GM23338 (cell line): ENCODE results near the gene AGO1. TPM values are rescaled to one million over a fixed set of nuclear protein-coding genes. Genes with fewer than 3 reads are reported as not detected.

Source experiments
- ATAC-seq: fragments of 200-7000 bp; cut with Tn5 transposase; 3 replicates; pipeline ENCODE4 v1.9.1; 2020
- DNase-seq: peaks from one replicate; pipeline ENCODE4 v3.0.0-alpha.2; 2015; ENCODE audit warnings: low spot score
- H2AFZ ChIP-seq: fragments of 200-600 bp; sonication (generic); 2 replicates; pipeline ENCODE4 v1.8.0; 2016; ENCODE audit warnings: antibody characterized with exemption, mild to moderate bottlenecking, moderate library complexity
- H3F3A ChIP-seq: fragments of 200-600 bp; sonication (generic); replicated peaks from 2 replicates; pipeline ENCODE4 v1.8.0; 2017; ENCODE audit warnings: antibody characterized with exemption, mixed run types, low read depth
- H3K27ac ChIP-seq: fragments of 200-600 bp; sonication (generic); 2 replicates; pipeline ENCODE4 v1.6.1; 2016; ENCODE audit warnings: low read depth
- H3K27me3 ChIP-seq: fragments of 200-600 bp; sonication (generic); 2 replicates; pipeline ENCODE4 v1.8.0; 2016; ENCODE audit warnings: mild to moderate bottlenecking, mixed run types, moderate library complexity; ENCODE audit not compliant: insufficient read depth
- H3K36me3 ChIP-seq: fragments of 200-600 bp; sonication (generic); 2 replicates; pipeline ENCODE4 v1.8.0; 2016; ENCODE audit warnings: mild to moderate bottlenecking; ENCODE audit not compliant: insufficient read depth
- H3K4me1 ChIP-seq: fragments of 200-600 bp; sonication (generic); 2 replicates; pipeline ENCODE4 v1.8.0; 2016; ENCODE audit warnings: mild to moderate bottlenecking, moderate library complexity; ENCODE audit not compliant: insufficient read depth
- H3K4me2 ChIP-seq: fragments of 200-600 bp; sonication (generic); 2 replicates; pipeline ENCODE4 v1.7.1; 2017; ENCODE audit warnings: mixed run types
- H3K4me3 ChIP-seq: fragments of 200-600 bp; sonication (generic); 2 replicates; pipeline ENCODE4 v1.6.1; 2016; ENCODE audit warnings: mixed run types
- H3K79me2 ChIP-seq: fragments of 200-600 bp; sonication (generic); replicated peaks from 2 replicates; pipeline ENCODE4 v1.8.0; 2017; ENCODE audit warnings: mild to moderate bottlenecking; ENCODE audit not compliant: insufficient read depth
- H3K9me2 ChIP-seq: fragments of 200-600 bp; sonication (generic); 2 replicates; pipeline ENCODE4 v1.8.0; 2017; ENCODE audit not compliant: insufficient read depth
- H4K20me1 ChIP-seq: fragments of 200-600 bp; sonication (generic); replicated peaks from 2 replicates; pipeline ENCODE4 v1.8.0; 2017; ENCODE audit warnings: mild to moderate bottlenecking; ENCODE audit not compliant: insufficient read depth
- H3K27ac Mint-ChIP-seq: 2 replicates; pipeline ENCODE4 v1.8.0; 2020; ENCODE audit warnings: inconsistent platforms, mild to moderate bottlenecking, moderate library complexity, mixed read lengths
- H3K27me3 Mint-ChIP-seq: 3 replicates; pipeline ENCODE4 v1.8.0; 2022; ENCODE audit warnings: low read depth, mild to moderate bottlenecking, moderate library complexity, mixed read lengths, inconsistent platforms; ENCODE audit not compliant: insufficient read depth, poor library complexity
- H3K36me3 Mint-ChIP-seq: 3 replicates; pipeline ENCODE4 v1.8.0; 2021; ENCODE audit warnings: low read depth, mild to moderate bottlenecking, inconsistent platforms, moderate library complexity, mixed read lengths
- H3K4me1 Mint-ChIP-seq: 3 replicates; pipeline ENCODE4 v1.8.0; 2020; ENCODE audit warnings: mild to moderate bottlenecking, inconsistent platforms, mixed read lengths
- H3K4me3 Mint-ChIP-seq: 3 replicates; pipeline ENCODE4 v1.8.0; 2021; ENCODE audit warnings: moderate library complexity, mild to moderate bottlenecking, inconsistent platforms, mixed read lengths
- H3K9me3 Mint-ChIP-seq: 3 replicates; pipeline ENCODE4 v1.8.0; 2020; ENCODE audit warnings: moderate library complexity, mild to moderate bottlenecking, inconsistent platforms, mixed read lengths
- CREB1 ChIP-seq: fragments of 250-450 bp; sonication (Bioruptor Pico); IDR thresholded peaks from 2 replicates; pipeline ENCODE4 v1.5.0; 2020; ENCODE audit warnings: low read depth, mild to moderate bottlenecking, moderate library complexity
- POLR2AphosphoS5 ChIP-seq: IDR thresholded peaks from 2 replicates; pipeline ENCODE4 v1.6.1; 2016; ENCODE audit warnings: antibody characterized with exemption, low read depth
- ZNF331 ChIP-seq: fragments of 250-450 bp; sonication (Bioruptor Pico); IDR thresholded peaks from 2 replicates; pipeline ENCODE4 v1.5.0; 2020; ENCODE audit warnings: low read depth, mild to moderate bottlenecking, moderate library complexity
- polyA plus RNA-seq: library from polyadenylated mRNA; unstranded; fragments of >200 nt; fragmentation: Nextera tagmentation; extraction: Ambion mirVana; gene quantifications from 2 replicates; pipeline ENCODE4 v1.2.1, GENCODE V29; 2016
- total RNA-seq: library from RNA; depleted of rRNA; stranded (reverse); fragments of >200 nt; shearing (Covaris generic); gene quantifications from 2 replicates; pipeline ENCODE4 v1.2.3, GENCODE V29; 2014
- TF ChIP-seq, protein P1 (sequence below): IDR thresholded peaks from one replicate; pipeline ENCODE4 v1.6.1; 2018; ENCODE audit warnings: antibody characterized with exemption; ENCODE audit not compliant: unreplicated experiment
- TF ChIP-seq, protein P2 (sequence below): fragments of 250-450 bp; sonication (Bioruptor Pico); IDR thresholded peaks from 2 replicates; pipeline ENCODE4 v1.5.0; 2020; ENCODE audit warnings: mild to moderate bottlenecking, moderate library complexity

The AGO1 gene
- total and polyA plus RNA-seq, 2 experiments from 2014 or later = 10.6 to 65.1 TPM

DNA sequence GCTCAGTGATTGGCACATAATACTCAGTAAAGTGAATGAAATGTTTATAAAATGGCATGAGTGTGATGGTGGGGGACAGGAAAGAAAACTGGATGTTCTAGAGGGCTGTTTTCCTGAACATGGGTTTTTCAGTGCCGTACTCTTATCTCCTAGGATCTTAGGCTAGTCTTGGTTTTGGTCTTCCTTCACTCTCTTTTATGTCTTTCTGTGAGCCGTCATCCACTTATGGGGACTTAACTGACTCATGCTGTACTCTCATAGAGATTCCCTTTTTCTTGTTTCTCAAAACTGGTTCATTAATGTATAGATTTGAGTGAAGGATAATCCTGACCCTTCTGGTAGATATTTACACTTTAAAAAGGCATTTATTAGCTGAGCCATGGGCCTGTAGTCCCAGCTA is 64.5 kb downstream of the AGO1 start (continued):
- TF ChIP-seq ZNF331 (CRISPR knock-in tag) = no peak
- TF ChIP-seq, protein P1, sequence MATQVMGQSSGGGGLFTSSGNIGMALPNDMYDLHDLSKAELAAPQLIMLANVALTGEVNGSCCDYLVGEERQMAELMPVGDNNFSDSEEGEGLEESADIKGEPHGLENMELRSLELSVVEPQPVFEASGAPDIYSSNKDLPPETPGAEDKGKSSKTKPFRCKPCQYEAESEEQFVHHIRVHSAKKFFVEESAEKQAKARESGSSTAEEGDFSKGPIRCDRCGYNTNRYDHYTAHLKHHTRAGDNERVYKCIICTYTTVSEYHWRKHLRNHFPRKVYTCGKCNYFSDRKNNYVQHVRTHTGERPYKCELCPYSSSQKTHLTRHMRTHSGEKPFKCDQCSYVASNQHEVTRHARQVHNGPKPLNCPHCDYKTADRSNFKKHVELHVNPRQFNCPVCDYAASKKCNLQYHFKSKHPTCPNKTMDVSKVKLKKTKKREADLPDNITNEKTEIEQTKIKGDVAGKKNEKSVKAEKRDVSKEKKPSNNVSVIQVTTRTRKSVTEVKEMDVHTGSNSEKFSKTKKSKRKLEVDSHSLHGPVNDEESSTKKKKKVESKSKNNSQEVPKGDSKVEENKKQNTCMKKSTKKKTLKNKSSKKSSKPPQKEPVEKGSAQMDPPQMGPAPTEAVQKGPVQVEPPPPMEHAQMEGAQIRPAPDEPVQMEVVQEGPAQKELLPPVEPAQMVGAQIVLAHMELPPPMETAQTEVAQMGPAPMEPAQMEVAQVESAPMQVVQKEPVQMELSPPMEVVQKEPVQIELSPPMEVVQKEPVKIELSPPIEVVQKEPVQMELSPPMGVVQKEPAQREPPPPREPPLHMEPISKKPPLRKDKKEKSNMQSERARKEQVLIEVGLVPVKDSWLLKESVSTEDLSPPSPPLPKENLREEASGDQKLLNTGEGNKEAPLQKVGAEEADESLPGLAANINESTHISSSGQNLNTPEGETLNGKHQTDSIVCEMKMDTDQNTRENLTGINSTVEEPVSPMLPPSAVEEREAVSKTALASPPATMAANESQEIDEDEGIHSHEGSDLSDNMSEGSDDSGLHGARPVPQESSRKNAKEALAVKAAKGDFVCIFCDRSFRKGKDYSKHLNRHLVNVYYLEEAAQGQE = no peak

DNA sequence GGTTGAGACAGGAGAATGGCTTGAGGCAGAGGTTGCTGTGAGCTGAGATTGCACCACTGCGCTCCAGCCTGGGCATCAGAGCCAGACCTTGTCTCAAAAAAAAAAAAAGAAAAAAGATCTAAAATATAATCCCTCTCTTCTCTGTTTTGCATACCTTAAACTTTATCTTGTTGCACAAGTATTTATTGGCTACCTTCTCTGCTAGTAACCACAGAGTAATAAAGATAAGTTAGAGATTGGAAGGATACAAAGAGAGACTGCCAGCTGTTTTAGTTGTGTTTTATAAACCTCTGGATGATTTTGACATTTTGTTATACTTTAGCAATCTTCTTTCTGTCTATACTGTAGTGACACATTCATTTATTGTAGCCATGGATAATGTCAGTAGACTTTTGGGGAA is 75.5 kb downstream of the AGO1 start:
- TF ChIP-seq, protein P1 = no peak
- TF ChIP-seq POLR2AphosphoS5 (no peak), CREB1 (CRISPR knock-in tag) (no peak), ZNF331 (CRISPR knock-in tag) (no peak)
- TF ChIP-seq, protein P2, sequence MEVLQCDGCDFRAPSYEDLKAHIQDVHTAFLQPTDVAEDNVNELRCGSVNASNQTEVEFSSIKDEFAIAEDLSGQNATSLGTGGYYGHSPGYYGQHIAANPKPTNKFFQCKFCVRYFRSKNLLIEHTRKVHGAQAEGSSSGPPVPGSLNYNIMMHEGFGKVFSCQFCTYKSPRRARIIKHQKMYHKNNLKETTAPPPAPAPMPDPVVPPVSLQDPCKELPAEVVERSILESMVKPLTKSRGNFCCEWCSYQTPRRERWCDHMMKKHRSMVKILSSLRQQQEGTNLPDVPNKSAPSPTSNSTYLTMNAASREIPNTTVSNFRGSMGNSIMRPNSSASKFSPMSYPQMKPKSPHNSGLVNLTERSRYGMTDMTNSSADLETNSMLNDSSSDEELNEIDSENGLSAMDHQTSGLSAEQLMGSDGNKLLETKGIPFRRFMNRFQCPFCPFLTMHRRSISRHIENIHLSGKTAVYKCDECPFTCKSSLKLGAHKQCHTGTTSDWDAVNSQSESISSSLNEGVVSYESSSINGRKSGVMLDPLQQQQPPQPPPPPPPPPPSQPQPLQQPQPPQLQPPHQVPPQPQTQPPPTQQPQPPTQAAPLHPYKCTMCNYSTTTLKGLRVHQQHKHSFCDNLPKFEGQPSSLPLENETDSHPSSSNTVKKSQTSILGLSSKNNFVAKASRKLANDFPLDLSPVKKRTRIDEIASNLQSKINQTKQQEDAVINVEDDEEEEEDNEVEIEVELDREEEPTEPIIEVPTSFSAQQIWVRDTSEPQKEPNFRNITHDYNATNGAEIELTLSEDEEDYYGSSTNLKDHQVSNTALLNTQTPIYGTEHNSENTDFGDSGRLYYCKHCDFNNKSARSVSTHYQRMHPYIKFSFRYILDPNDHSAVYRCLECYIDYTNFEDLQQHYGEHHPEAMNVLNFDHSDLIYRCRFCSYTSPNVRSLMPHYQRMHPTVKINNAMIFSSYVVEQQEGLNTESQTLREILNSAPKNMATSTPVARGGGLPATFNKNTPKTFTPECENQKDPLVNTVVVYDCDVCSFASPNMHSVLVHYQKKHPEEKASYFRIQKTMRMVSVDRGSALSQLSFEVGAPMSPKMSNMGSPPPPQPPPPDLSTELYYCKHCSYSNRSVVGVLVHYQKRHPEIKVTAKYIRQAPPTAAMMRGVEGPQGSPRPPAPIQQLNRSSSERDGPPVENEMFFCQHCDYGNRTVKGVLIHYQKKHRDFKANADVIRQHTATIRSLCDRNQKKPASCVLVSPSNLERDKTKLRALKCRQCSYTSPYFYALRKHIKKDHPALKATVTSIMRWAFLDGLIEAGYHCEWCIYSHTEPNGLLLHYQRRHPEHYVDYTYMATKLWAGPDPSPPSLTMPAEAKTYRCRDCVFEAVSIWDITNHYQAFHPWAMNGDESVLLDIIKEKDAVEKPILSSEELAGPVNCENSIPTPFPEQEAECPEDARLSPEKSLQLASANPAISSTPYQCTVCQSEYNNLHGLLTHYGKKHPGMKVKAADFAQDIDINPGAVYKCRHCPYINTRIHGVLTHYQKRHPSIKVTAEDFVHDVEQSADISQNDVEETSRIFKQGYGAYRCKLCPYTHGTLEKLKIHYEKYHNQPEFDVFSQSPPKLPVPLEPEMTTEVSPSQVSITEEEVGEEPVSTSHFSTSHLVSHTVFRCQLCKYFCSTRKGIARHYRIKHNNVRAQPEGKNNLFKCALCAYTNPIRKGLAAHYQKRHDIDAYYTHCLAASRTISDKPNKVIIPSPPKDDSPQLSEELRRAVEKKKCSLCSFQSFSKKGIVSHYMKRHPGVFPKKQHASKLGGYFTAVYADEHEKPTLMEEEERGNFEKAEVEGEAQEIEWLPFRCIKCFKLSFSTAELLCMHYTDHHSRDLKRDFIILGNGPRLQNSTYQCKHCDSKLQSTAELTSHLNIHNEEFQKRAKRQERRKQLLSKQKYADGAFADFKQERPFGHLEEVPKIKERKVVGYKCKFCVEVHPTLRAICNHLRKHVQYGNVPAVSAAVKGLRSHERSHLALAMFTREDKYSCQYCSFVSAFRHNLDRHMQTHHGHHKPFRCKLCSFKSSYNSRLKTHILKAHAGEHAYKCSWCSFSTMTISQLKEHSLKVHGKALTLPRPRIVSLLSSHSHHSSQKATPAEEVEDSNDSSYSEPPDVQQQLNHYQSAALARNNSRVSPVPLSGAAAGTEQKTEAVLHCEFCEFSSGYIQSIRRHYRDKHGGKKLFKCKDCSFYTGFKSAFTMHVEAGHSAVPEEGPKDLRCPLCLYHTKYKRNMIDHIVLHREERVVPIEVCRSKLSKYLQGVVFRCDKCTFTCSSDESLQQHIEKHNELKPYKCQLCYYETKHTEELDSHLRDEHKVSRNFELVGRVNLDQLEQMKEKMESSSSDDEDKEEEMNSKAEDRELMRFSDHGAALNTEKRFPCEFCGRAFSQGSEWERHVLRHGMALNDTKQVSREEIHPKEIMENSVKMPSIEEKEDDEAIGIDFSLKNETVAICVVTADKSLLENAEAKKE (CRISPR knock-in tag) = no peak
- H3K4me1 ChIP-seq = no peaks in the 10 kb centered on the region
- no peak for DNase-seq

More for the DNA sequence above, 75.5 kb downstream of the AGO1 start:
- H3K9me2 ChIP-seq = no peaks in the 10 kb centered on the region
- H3K27me3 ChIP-seq = no peaks in the 10 kb centered on the region
- no peak overlapping the region for H3K4me3 ChIP-seq
- H2AFZ ChIP-seq = no peak overlapping the region
- peaks cover 4% of the 10 kb centered on the region; the same call in 1 of the 3 replicates for H3K36me3 Mint-ChIP-seq
- no peaks in the 10 kb centered on the region for H3K9me3 Mint-ChIP-seq
- H4K20me1 ChIP-seq = peaks cover 7% of the 10 kb centered on the region
- H3K4me1 Mint-ChIP-seq = no peaks in the 10 kb centered on the region
- H3K27ac Mint-ChIP-seq = no peak overlapping the region
- H3K4me2 ChIP-seq = no peak overlapping the region
- no peaks in the 10 kb centered on the region for H3K27me3 Mint-ChIP-seq
- H3F3A ChIP-seq = no peaks in the 10 kb centered on the region
- H3K79me2 ChIP-seq = peaks cover 23% of the 10 kb centered on the region; the same call in 1 of the 2 replicates
- H3K4me3 Mint-ChIP-seq = no peak overlapping the region
- H3K36me3 ChIP-seq = no peaks in the 10 kb centered on the region
- no peak overlapping the region for H3K27ac ChIP-seq
- ATAC-seq = no peak
